GM19239 (cell line): ENCODE results near the gene TCTN1.
"Not testable (repeated sequence)": the region's sequence is repeated elsewhere in the genome, so short reads cannot be mapped to it uniquely, and the experiment has no call there.

Source experiments
- DNase-seq: peaks from one replicate; pipeline ENCODE4 v3.0.0; 2011; ENCODE audit warnings: low spot score; ENCODE audit not compliant: insufficient read length
- FAIRE-seq: peaks from 2 replicates; lab custom pipeline; 2011; peaks lifted over from hg19 to GRCh38; lab: Jason Lieb, UNC

Gene TCTN1

GRCh38 chr12:110613771-110614684 is at the start of gene TCTN1:
TCTN1 (plus strand) TSS chr12:110614129; CDS start chr12:110614183, 54 bp downstream.
- DNase-seq: peak; percentile 85
- FAIRE-seq: peak; percentile 96

GRCh38 chr12:110564471-110564991 is 49.4 kb upstream of the TCTN1 start:
- no peak for DNase-seq
- peak; percentile 21 for FAIRE-seq

- no peak for DNase-seq
- no peak for FAIRE-seq
Observed at GRCh38 chr12:110565894-110566871, 47.7 kb upstream of the TCTN1 start.

GRCh38 chr12:110566993-110567392 is 46.9 kb upstream of the TCTN1 start:
- no peak for DNase-seq
- FAIRE-seq: no peak

GRCh38 chr12:110568752-110569151 is 45.2 kb upstream of the TCTN1 start:
- no peak for FAIRE-seq

GRCh38 chr12:110569838-110570237 is 44.1 kb upstream of the TCTN1 start:
- FAIRE-seq, DNase-seq: not testable (repeated sequence)

More at GRCh38 chr12:110568752-110569151, 45.2 kb upstream of the TCTN1 start:
- no peak for DNase-seq

- not testable (repeated sequence) for FAIRE-seq, DNase-seq
Observed at GRCh38 chr12:110570798-110571197, 43.1 kb upstream of the TCTN1 start.

- no peak for FAIRE-seq
- DNase-seq: no peak
Observed at GRCh38 chr12:110574044-110574443, 39.9 kb upstream of the TCTN1 start.

- FAIRE-seq, DNase-seq: not testable (repeated sequence)
Observed at GRCh38 chr12:110574717-110575230, 39.2 kb upstream of the TCTN1 start.

- DNase-seq (no peak), FAIRE-seq (peak; percentile 49)
Observed at GRCh38 chr12:110575326-110575725, 38.6 kb upstream of the TCTN1 start.

- FAIRE-seq: no peak
- DNase-seq: no peak
Observed at GRCh38 chr12:110576504-110576903, 37.4 kb upstream of the TCTN1 start.

- peak; percentile 40 for FAIRE-seq
- DNase-seq: no peak
Observed at GRCh38 chr12:110577864-110578693, 35.9 kb upstream of the TCTN1 start.

GRCh38 chr12:110578694-110579534 is 35.0 kb upstream of the TCTN1 start:
- DNase-seq (no peak), FAIRE-seq (no peak)

GRCh38 chr12:110579535-110580253 is 34.2 kb upstream of the TCTN1 start:
- peak; percentile 21 for FAIRE-seq
- DNase-seq: no peak

GRCh38 chr12:110581931-110582275 is 32.0 kb upstream of the TCTN1 start:
- no peak for DNase-seq
- FAIRE-seq: no peak

GRCh38 chr12:110582276-110583136 is 31.4 kb upstream of the TCTN1 start:
- DNase-seq (no peak), FAIRE-seq (no peak)
